ENCODE results near the gene FHIT.

FHIT gene

GRCh38 chr3:60501314-60501713, 749.9 kb downstream of the FHIT start:
- DNase-seq (ENCODE audit: low read depth, low spot score), result no peak

- no peak for DNase-seq (ENCODE audit: low read depth, low spot score)
Observed at GRCh38 chr3:60497902-60498301, 753.4 kb downstream of the FHIT start.

DNA sequence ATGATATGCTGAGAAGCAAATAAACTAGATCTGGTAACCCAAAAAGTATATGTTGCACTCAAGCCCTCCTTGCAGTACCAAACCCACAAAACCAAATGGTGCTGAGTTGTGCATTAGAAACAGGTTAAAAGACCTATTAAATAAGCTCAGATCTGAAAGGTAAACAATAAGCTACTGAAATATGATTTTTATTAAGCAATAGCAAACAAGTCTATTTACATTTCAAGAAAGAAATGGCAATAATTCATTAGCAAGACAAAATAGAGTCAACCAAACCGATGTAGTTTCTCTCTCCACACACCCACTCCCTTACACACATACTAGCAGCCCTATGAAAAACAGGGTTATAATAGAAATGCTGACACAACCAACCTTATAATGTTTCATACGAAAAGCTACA, 760.3 kb downstream of the FHIT start:
- no peak for DNase-seq (ENCODE audit: low read depth, low spot score)

- no peak for DNase-seq (ENCODE audit: low read depth, low spot score)
Observed at GRCh38 chr3:60475096-60475495, 776.2 kb downstream of the FHIT start.

- no peak for DNase-seq (ENCODE audit: low read depth, low spot score)
Observed at GRCh38 chr3:60469481-60469880, 781.8 kb downstream of the FHIT start.

DNA sequence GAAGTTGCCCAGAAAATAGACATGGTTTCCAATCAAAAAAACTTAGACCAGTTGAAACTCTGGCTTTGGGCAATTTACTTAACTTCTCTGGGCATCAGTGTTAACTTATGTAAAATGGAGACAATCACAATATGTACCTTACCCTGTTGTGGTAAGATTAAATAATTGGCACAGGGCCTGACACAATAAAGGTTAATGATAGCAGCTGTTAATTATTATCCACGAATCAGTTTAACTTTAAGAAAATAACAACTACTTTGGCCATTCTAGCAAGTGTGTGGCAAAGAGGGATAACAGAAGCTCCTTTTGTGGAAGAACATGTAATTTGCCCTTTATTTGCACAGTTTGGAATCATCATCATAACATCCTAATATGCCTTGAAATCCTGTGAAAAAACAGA, 787.6 kb downstream of the FHIT start:
- no peak for DNase-seq (ENCODE audit: low read depth, low spot score)

DNA sequence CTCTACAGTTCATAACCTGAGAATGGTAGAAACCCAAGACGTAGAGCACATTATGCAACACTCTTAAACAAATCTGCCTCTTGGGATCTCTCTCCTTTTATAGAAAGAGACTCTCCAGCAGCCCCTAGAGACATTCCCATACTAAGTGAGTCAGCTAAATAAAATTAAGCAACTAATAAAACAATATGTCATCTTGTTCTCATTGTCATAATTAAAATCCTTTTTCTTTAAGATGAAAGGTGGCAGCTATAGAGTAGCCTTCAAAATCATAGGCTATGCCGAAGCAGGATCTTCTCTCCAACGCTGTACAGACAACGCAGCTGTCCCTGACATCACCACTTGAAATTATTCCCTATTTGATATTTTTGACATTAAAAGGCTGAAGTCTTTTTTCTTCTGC, 790.0 kb downstream of the FHIT start:
- no peak for DNase-seq (ENCODE audit: low read depth, low spot score)

DNA sequence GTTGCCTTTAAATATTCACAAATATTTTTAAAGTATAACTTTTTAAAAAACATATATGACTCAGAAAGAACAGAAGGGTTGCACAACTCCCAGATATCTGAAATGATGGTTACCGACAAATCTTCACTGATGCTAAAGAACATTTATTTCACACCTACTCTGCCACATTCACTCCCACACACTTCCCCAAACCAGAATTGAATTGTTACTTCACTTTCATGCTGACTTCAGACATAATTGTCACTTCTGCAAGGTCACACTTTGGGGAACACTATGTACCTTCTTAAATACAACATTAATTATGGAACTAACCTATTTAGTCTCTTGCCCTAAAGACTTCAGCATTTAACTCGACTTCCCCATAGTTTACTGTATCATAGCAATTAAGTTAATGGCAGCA, 795.1 kb downstream of the FHIT start:
- DNase-seq (ENCODE audit: low read depth, low spot score), result no peak

DNA sequence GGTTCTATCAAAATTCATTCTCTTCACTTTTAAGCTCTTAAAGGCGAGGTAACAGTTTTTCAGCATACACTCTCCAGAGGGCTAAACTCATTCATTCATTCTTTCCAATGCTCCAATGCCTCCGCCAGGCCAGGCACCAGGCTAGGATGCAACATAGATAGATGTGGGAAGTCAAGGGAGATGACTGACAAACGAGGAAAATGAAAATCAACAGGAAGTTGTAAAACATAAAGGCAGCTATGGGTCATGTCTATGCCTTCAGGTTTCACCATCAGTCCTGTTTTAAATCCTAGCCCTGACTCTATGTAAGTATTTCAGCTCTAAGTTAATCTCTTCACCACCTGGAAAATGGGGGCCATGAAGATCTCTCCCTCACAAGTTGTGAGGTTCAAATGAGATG, 797.9 kb downstream of the FHIT start:
- DNase-seq (ENCODE audit: low read depth, low spot score), result no peak

DNA sequence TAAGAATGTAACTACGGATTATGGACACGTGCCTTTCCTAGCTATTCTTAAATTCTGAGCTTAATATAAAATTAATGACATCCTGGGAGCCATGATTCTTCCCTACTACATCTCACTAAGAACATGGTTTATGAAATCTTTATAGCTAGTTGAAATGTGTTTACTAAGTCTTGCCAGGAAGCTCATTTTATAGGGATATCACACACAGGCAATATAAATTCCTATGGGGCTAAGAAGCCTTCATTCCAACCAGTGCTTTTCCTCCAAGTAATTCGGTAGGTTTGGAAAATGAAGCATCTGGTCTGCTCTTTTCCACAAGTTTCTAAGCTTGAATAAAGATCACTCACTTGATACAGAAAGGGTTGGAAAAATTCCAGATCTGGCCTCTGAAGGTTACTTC, 802.6 kb downstream of the FHIT start:
- no peak for DNase-seq (ENCODE audit: low read depth, low spot score)

DNA sequence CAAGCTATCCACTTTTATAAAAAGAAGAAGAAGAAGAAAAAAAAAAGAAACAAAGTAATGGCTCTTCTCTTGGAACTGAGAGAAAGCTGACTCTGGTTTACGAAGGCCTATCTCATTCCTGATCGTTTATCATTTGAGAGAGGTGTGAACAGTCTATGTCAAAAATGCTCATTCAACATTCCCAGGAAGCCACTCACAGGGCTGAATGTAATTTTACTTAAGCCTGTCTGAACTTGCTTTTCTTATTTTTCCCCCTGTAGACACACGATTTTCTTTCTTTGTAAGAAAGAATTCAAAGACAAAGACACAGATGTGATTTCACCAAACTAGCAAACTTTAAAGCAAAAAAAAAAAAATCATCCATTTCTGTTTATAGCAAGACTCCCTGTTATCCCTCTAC, 805.8 kb downstream of the FHIT start:
- no peak for DNase-seq (ENCODE audit: low read depth, low spot score)

GRCh38 chr3:60444898-60445437, 806.3 kb downstream of the FHIT start:
- DNase-seq (ENCODE audit: low read depth, low spot score), result no peak

DNA sequence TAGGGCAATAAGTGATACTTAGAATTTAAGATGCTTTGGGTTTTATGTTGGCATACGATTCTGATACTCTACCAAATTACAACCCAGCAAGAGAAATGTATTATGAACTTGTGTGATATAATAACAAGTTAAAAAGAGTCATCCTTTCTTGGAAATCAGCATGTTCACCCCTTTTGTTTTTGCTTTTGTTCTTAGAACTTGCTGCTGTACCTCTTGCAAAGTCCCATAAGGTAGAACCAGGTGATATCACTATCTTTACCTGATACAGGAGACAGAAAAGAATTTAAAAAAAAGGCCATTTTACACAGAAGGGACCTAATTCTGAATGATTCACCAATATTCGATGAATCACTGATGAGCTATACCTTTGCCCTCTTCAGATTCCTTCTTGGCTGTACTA, 810.4 kb downstream of the FHIT start:
- DNase-seq (ENCODE audit: low read depth, low spot score), result no peak

DNA sequence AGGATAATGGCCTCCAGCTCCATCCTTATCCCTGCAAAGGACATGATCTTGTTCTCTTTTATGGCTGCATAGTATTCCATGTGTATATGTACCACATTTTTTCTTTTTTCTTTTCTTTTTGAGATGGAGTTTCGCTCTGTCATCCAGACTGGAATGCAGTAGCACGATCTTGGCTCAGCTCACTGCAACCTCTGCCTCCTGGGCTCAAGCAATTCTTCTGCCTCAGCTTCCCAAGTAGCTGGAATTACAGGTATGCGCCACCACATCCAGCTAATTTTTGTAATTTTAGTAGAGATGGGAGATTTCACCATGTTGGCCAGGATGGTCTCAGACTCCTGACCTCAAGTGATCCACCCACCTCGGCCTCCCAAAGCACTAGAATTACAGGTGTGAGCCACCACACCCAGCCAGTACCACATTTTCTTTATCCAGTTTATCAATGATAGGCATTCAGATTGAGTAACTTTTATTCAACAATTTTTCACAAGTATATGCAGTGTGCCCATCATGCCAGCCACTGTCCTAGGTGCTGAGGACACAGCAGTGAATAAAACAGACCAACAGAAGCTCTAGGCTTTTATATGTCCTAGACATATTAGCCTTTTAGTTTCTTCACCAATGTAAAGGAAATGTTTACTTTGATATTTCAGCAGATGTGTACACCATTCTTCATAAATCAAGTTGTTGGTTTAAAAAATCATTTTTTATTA, 815.2 kb downstream of the FHIT start:
- no peak for DNase-seq (ENCODE audit: low read depth, low spot score)

DNA sequence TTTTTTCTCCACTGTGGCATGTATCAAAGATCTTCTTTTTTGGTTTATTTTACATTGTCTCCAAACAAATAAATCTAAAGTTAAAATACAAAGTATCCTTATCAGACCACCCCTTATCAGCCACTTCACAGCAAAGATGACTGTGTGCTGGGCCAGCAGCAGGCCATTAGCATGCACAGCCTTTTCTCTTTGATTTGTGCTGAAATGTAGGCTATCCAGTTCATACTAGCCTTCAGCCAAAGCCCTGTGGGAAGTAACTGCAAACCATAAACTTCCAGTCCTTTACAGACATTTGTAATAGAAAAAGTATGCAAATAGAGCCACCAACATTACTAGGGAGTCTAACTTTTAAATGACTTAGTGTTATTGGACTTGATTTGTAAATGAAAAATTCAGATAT, 816.3 kb downstream of the FHIT start:
- DNase-seq (ENCODE audit: low read depth, low spot score), result no peak

DNA sequence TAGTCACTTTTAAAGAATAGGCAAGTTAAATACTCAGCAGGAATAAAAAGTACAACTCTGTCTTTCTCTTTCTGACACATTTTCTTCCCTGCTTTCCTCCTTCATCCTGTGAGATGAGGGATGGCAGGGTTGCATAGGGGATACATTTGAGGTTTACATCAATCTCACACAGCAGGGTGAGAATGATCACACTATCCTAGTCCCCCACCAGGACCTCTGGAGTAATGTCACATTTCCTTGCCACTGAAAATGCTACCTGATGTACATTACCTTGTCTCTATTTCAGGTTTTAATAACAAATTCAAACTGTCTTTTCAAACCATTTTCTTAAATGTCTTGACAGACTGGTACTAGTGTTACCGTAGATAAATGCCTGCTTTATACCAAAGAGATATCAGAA, 816.9 kb downstream of the FHIT start:
- DNase-seq (ENCODE audit: low read depth, low spot score), result no peak

DNA sequence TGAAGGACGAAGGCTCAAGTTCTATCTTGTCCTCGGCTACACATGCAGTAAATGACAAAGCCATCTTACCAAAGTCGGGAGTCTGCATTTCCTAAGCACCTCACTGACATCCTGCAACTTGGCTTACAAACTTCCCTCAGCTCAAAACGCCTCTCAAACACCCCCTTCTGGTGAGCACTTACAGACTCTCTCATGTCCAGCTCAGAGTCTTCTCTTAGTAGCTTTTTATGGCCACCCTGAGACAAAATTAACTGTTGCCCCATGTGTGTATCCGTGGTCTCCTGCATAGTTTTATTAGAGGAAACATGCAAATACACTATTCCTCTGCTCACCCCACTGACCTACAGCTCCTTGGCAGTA, 819.7 kb downstream of the FHIT start:
- no peak for DNase-seq (ENCODE audit: low read depth, low spot score)

- no peak for DNase-seq (ENCODE audit: low read depth, low spot score)
Observed at GRCh38 chr3:60430205-60430604, 821.0 kb downstream of the FHIT start.

- no peak for DNase-seq (ENCODE audit: low read depth, low spot score)
Observed at GRCh38 chr3:60427109-60427508, 824.1 kb downstream of the FHIT start.

DNA sequence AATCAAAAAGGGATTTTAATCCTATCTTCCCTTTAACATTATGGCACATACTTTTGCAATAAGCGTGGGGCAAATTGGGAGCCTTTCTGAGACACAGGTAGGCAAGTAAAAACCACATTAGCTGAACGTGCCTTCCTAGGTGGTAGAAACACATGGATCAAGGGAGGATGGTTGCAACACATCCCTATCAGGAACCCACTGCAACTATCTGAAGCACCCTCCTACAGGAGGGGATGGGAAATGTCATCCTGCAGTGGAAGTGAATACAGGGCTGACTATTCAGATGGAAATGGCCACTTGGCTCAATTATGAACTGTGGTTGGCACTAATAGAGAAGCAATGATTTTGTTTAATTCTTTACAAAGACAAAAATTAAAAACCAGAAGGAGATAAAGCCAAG, 826.3 kb downstream of the FHIT start:
- DNase-seq (ENCODE audit: low read depth, low spot score), result no peak

- no peak for DNase-seq (ENCODE audit: low read depth, low spot score)
Observed at GRCh38 chr3:60424034-60424433, 827.2 kb downstream of the FHIT start.

DNA sequence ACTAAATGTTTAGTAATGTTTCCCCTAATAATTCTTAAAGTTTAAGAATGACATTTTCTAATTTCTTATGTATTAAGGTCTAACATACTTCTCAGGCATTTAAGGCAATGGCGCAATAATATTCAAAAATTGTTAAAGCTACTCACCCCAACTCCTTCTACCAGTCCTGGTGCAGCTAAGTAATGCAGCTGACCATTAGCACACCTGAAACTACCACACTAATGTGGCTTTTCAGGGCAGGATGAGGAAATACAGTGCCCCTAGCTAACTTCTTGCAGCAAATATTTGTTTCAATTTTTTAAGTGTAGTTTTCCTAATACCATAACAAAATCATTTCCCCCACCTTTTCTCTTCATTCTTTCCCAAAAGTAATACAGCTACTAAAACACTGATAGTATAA, 827.7 kb downstream of the FHIT start:
- DNase-seq (ENCODE audit: low read depth, low spot score), result no peak

- no peak for DNase-seq (ENCODE audit: low read depth, low spot score)
Observed at GRCh38 chr3:60421749-60422446, 829.4 kb downstream of the FHIT start.

Measured in activated CD4-positive, CD25-positive, alpha-beta regulatory T cell treated with anti-CD3 and anti-CD28 coated beads, Interleukin-2, amount 50 U/mL, for 16 hours (primary cell).